B cell (primary cell): ENCODE data around the gene KRTAP10-5.

Source experiments
- CTCF ChIP-seq: fragments of 200-600 bp; IDR thresholded peaks from one replicate; pipeline ENCODE4 v1.8.0; 2022; ENCODE audit warnings: antibody characterized with exemption, mild to moderate bottlenecking
- EZH2 ChIP-seq: IDR thresholded peaks from 2 replicates; pipeline ENCODE4 v1.6.1; 2012; ENCODE audit warnings: borderline replicate concordance, low read depth, mild to moderate bottlenecking, moderate library complexity, low read length; ENCODE audit not compliant: insufficient read depth, poor library complexity, severe bottlenecking

- TF ChIP-seq EZH2: no peak
- TF ChIP-seq CTCF: no peak
These were observed 46.3 kb downstream of the KRTAP10-5 start for GRCh38 chr21:44533891-44534627.
